ENCODE results near the gene RHEB. TPM values are rescaled to one million over a fixed set of nuclear protein-coding genes. Genes with fewer than 3 reads are reported as not detected.

RHEB gene
- total and polyA plus RNA-seq, 2 experiments from 2014 or later: 101 to 239 TPM

- H3K4me1 Mint-ChIP-seq: peaks cover 77% of the 10 kb centered on the region
- DNase-seq (ENCODE audit: low spot score): no peak
These were observed 10.7 kb downstream of the RHEB start for GRCh38 chr7:151508991-151509390.

More at GRCh38 chr7:151508991-151509390, 10.7 kb downstream of the RHEB start:
- no peaks in the 10 kb centered on the region for H3K9me3 Mint-ChIP-seq
- H3K27ac Mint-ChIP-seq: no peak overlapping the region
- peaks cover 4% of the 10 kb centered on the region for H3K27me3 Mint-ChIP-seq (ENCODE audit: insufficient read depth, low read depth, poor library complexity)
- Histone ChIP-seq H3K4me2 (peak overlapping the region; percentile 23; the same call in 1 of the 2 replicates), H3F3A (replicated peaks; ENCODE audit: low read depth) (no peaks in the 10 kb centered on the region), H3K4me1 (ENCODE audit: insufficient read depth) (peaks cover 95% of the 10 kb centered on the region), H4K20me1 (replicated peaks; ENCODE audit: insufficient read depth) (peaks cover 97% of the 10 kb centered on the region), H3K79me2 (replicated peaks; ENCODE audit: insufficient read depth) (peaks cover 100% of the 10 kb centered on the region), H3K36me3 (ENCODE audit: insufficient read depth) (no peaks in the 10 kb centered on the region), H3K27me3 (ENCODE audit: insufficient read depth) (no peaks in the 10 kb centered on the region), H2AFZ (no peak overlapping the region), H3K4me3 (no peak overlapping the region), H3K27ac (ENCODE audit: low read depth) (0 out of 2 replicates have a peak overlapping the region, but pooled peaks have one; percentile 20), H3K9me2 (ENCODE audit: insufficient read depth) (no peaks in the 10 kb centered on the region)
- H3K4me3 Mint-ChIP-seq: no peak overlapping the region
- no peaks in the 10 kb centered on the region for H3K36me3 Mint-ChIP-seq (ENCODE audit: low read depth)
- ATAC-seq: no peak; the same call in 2 of the 3 replicates
- no peak for TF ChIP-seq NANOG (IDR thresholded peaks at IDR 0.05; ENCODE audit: borderline replicate concordance)
- TF ChIP-seq REST (IDR thresholded peaks at IDR 0.05; ENCODE audit: unreplicated experiment): no peak
- TF ChIP-seq ETS1 (IDR thresholded peaks at IDR 0.05): no peak
- TF ChIP-seq ZNF331 (CRISPR knock-in tag; IDR thresholded peaks at IDR 0.05; ENCODE audit: low read depth): no peak
- no peak for TF ChIP-seq ZNF462 (CRISPR knock-in tag; IDR thresholded peaks at IDR 0.05)
- TF ChIP-seq JUNB (IDR thresholded peaks at IDR 0.05; ENCODE audit: unreplicated experiment): no peak
- no peak for TF ChIP-seq EZH2phosphoT487 (IDR thresholded peaks at IDR 0.05; ENCODE audit: unreplicated experiment)
- TF ChIP-seq ZNF114 (CRISPR knock-in tag; IDR thresholded peaks at IDR 0.05): no peak
- no peak for TF ChIP-seq CREB1 (CRISPR knock-in tag; IDR thresholded peaks at IDR 0.05; ENCODE audit: low read depth)
- no peak for TF ChIP-seq POLR2AphosphoS5 (IDR thresholded peaks at IDR 0.05; ENCODE audit: low read depth)
- no peak for TF ChIP-seq STAT1 (IDR thresholded peaks at IDR 0.05; ENCODE audit: unreplicated experiment)
- no peak for TF ChIP-seq CTCF (conservative IDR thresholded peaks at IDR 0.05; ENCODE audit: low read depth in 2 of 2)
- TF ChIP-seq EZH2 (IDR thresholded peaks at IDR 0.05; ENCODE audit: low read depth, unreplicated experiment): no peak

Measured in GM23338 (cell line).